ENCODE results near the gene TRUB2. TPM values are rescaled to one million over a fixed set of nuclear protein-coding genes. Genes with fewer than 3 reads are reported as not detected.

The TRUB2 gene
- total and polyA plus RNA-seq, 2 of the 8 experiments (the other 6 are each of a cell fraction or from before 2014, with no cell fraction given) = 20.7 to 37.8 TPM

DNA sequence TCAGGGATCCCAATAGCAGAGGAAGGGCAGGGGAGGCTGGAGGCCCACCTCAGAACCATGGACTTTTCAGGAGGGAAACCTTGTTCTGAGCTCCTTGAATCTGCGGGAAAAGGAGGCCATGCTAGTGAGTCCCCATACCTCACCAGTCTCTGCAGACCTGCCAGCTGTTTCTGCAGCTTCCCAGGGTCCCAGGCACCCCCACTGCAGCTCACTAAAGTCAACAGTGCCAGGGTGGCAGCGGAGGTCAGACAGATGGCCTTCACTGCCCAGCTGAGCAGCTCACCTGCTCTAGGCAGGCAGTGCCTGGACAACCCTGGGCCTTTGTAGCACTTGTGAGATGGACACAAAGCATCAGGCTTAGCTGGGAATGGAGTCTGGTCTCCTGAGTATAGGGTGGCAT, 13.7 kb upstream of the TRUB2 start:
- H3K4ac ChIP-seq (replicated peaks; ENCODE audit: insufficient read length, low read depth, low read length) = no peak overlapping the region
- H2BK15ac ChIP-seq (ENCODE audit: low read length) = no peak overlapping the region
- H3K9me3 ChIP-seq (ENCODE audit: insufficient read depth in 2 of 2, low read depth in 1 of 2, low read length in 1 of 2) = no peaks in the 10 kb centered on the region
- H3K23me2 ChIP-seq (ENCODE audit: low read depth, low read length) = peaks cover 2% of the 10 kb centered on the region; the same call in 1 of the 2 replicates
- no peak overlapping the region for H4K5ac ChIP-seq (ENCODE audit: insufficient read length, low read depth, low read length)
- H3K27ac ChIP-seq (ENCODE audit: low read depth, low read length) = no peak overlapping the region
- H2AK5ac ChIP-seq (ENCODE audit: low read depth, low read length) = no peak overlapping the region
- H3K9ac ChIP-seq (replicated peaks in 1 of 4; ENCODE audit: extremely low read depth in 1 of 4, low read depth in 3 of 4, low read length in 3 of 4) = no peak overlapping the region
- H2AFZ ChIP-seq (ENCODE audit: low read length) = no peak overlapping the region
- H4K8ac ChIP-seq (ENCODE audit: extremely low read depth, insufficient read depth, low read length) = no peak overlapping the region
- 89% methylated on average over 2 of the region's 2 CpGs; no CpG with 5 or more reads in 1 of the 2 experiments for WGBS, 2 experiments (ENCODE audit: extremely low coverage in 1 of 2, insufficient coverage in 1 of 2, insufficient read length in 1 of 2, insufficient replicate concordance in 2 of 2, low coverage in 1 of 2, low lambda C conversion rate in 2 of 2, missing lambda C conversion rate in 1 of 2)
- FAIRE-seq = no peak
- no peak overlapping the region for H3K4me3 ChIP-seq (ENCODE audit: extremely low read depth in 1 of 4, insufficient read depth in 2 of 4, low read depth in 3 of 4, low read length in 4 of 4)
- no peaks in the 10 kb centered on the region; a peak in 1 of 7 replicates for H3K4me1 ChIP-seq (replicated peaks in 1 of 4; ENCODE audit: control insufficient read depth in 3 of 4, insufficient read depth in 4 of 4, low read length in 3 of 4)
- no peak overlapping the region for H2BK20ac ChIP-seq (ENCODE audit: low read length)
- H3K18ac ChIP-seq (ENCODE audit: extremely low read depth, low read length) = no peak overlapping the region
- no peaks in the 10 kb centered on the region; a peak in 1 of 7 replicates for H3K27me3 ChIP-seq (replicated peaks in 1 of 4; ENCODE audit: control insufficient read depth in 3 of 4, extremely low read depth in 1 of 4, insufficient read depth in 3 of 4, low read length in 3 of 4)
- H4K20me1 ChIP-seq (replicated peaks in 1 of 2; ENCODE audit: control insufficient read depth in 1 of 2, insufficient read depth in 2 of 2, low read length in 2 of 2) = no peaks in the 10 kb centered on the region
- no peak for DNase-seq (ENCODE audit: low read depth in 1 of 2, low spot score in 2 of 2)
- no peak overlapping the region for H2BK5ac ChIP-seq (ENCODE audit: low read depth, low read length)
- CTCF ChIA-PET (ENCODE audit: partially characterized antibody) = interaction anchor here (0.5 to 2.1 kb wide), 10 partner anchors 9 to 162 kb away, joined by 3 to 13 read pairs (median 4); partner anchors contain the start of gene CERCAM
- H3K79me2 ChIP-seq (ENCODE audit: control insufficient read depth in 1 of 2, insufficient read depth in 2 of 2, low read length in 2 of 2) = no peaks in the 10 kb centered on the region
- H4K91ac ChIP-seq (replicated peaks; ENCODE audit: insufficient read length, low read length) = no peak overlapping the region
- H3K36me3 ChIP-seq (ENCODE audit: control insufficient read depth in 2 of 4, insufficient read depth in 4 of 4, low read length in 3 of 4) = peaks cover 0 to 9% (median 2%) of the 10 kb centered on the region in 4 experiments; a peak in 4 of 8 replicates
- H3K14ac ChIP-seq (ENCODE audit: insufficient read length) = no peak overlapping the region
- no peak overlapping the region for H3K23ac ChIP-seq (ENCODE audit: insufficient read length)
- POLR2A ChIA-PET (ENCODE audit: partially characterized antibody) = interaction anchor here (0.9 to 3.1 kb wide), 9 partner anchors 8 to 54 kb away, joined by 3 to 13 read pairs (median 8); no protein-coding TSS in a partner anchor
- TF ChIP-seq, protein P1, sequence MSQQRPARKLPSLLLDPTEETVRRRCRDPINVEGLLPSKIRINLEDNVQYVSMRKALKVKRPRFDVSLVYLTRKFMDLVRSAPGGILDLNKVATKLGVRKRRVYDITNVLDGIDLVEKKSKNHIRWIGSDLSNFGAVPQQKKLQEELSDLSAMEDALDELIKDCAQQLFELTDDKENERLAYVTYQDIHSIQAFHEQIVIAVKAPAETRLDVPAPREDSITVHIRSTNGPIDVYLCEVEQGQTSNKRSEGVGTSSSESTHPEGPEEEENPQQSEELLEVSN (IDR thresholded peaks at IDR 0.05) = no peak
- 0 out of 3 replicates have a peak, but pooled peaks of 1 of the 2 experiments have one; percentile 14 for TF ChIP-seq POLR2A (IDR thresholded peaks at IDR 0.05; ENCODE audit: control extremely low read depth in 1 of 2, low read depth in 2 of 2, low read length in 2 of 2)
- no peak overlapping the region for H3K56ac ChIP-seq (replicated peaks; ENCODE audit: insufficient read length, low read depth, low read length)
- no peak overlapping the region for H3K4me2 ChIP-seq (ENCODE audit: insufficient read depth in 1 of 2, low read depth in 2 of 2, low read length in 2 of 2)
- no peak overlapping the region for H2BK12ac ChIP-seq (ENCODE audit: low read depth, low read length)
- H3K79me1 ChIP-seq (ENCODE audit: low read depth, low read length) = no peaks in the 10 kb centered on the region
- H2BK120ac ChIP-seq (replicated peaks; ENCODE audit: low read depth, low read length) = no peak overlapping the region
